Mesenchymal stem cell (in vitro differentiated cells and primary cell): ENCODE results near the gene GOLGA3.

Experiments used
- DNase-seq: peaks from one replicate; pipeline ENCODE4 v3.0.0-alpha.2; 2013
- H2AFZ ChIP-seq: one replicate; pipeline ENCODE4 v1.6.1; 2013; ENCODE audit warnings: low read depth, mild to moderate bottlenecking, control low read depth, inconsistent platforms, low read length, moderate library complexity
- H2AK5ac ChIP-seq: 2 replicates; pipeline ENCODE4 v1.6.1; 2013; ENCODE audit warnings: low read length, moderate library complexity, mild to moderate bottlenecking, inconsistent platforms; ENCODE audit not compliant: severe bottlenecking
- H2BK120ac ChIP-seq: one replicate; pipeline ENCODE4 v1.6.1; 2013; ENCODE audit warnings: low read depth, mild to moderate bottlenecking, inconsistent platforms, low read length, moderate library complexity
- H2BK12ac ChIP-seq, 2 experiments: one replicate each; pipeline ENCODE4 v1.6.1; 2013; ENCODE audit warnings: inconsistent platforms in 2 of 2, low read length in 2 of 2, mild to moderate bottlenecking in 2 of 2, moderate library complexity in 2 of 2, control low read depth in 1 of 2
- H2BK15ac ChIP-seq: one replicate; pipeline ENCODE4 v1.6.1; 2013; ENCODE audit warnings: mild to moderate bottlenecking, low read depth, inconsistent platforms; ENCODE audit not compliant: poor library complexity, severe bottlenecking
- H2BK5ac ChIP-seq: 2 replicates; pipeline ENCODE4 v1.6.1; 2013; ENCODE audit warnings: low read depth, mild to moderate bottlenecking, low read length, control low read depth, inconsistent platforms; ENCODE audit not compliant: poor library complexity, severe bottlenecking
- H3K14ac ChIP-seq, 2 experiments: one replicate each; pipeline ENCODE4 v1.6.1; 2013; ENCODE audit warnings: inconsistent platforms in 2 of 2, low read length in 2 of 2, control low read depth in 1 of 2, mild to moderate bottlenecking in 1 of 2, moderate library complexity in 1 of 2
- H3K18ac ChIP-seq, 2 experiments: one replicate each; pipeline ENCODE4 v1.6.1; 2013; ENCODE audit warnings: inconsistent platforms in 2 of 2, low read length in 2 of 2, control low read depth in 1 of 2, low read depth in 1 of 2, mild to moderate bottlenecking in 1 of 2
- H3K23ac ChIP-seq, 2 experiments: one replicate each; pipeline ENCODE4 v1.6.1; 2013; ENCODE audit warnings: inconsistent platforms in 2 of 2, low read length in 2 of 2, mild to moderate bottlenecking in 2 of 2, moderate library complexity in 2 of 2, control low read depth in 1 of 2
- H3K27ac ChIP-seq: 2 replicates; pipeline ENCODE4 v1.5.1; 2013; ENCODE audit warnings: mild to moderate bottlenecking, moderate library complexity, low read length, control low read depth, inconsistent platforms; ENCODE audit not compliant: poor library complexity, severe bottlenecking
- H3K27me3 ChIP-seq, 2 experiments: 2 replicates each; pipeline versions ENCODE4 v1.6.1 to v1.7.0; 2013; ENCODE audit warnings: low read length in 2 of 2, mild to moderate bottlenecking in 2 of 2, moderate library complexity in 2 of 2, control low read depth in 1 of 2, inconsistent platforms in 1 of 2; ENCODE audit not compliant: control insufficient read depth in 1 of 2, insufficient read depth in 1 of 2
- H3K36me3 ChIP-seq, 2 experiments: 2 replicates each; pipeline versions ENCODE4 v1.6.1 to v1.7.0; 2013; ENCODE audit warnings: low read length in 2 of 2, control low read depth in 1 of 2, inconsistent platforms in 1 of 2, low read depth in 1 of 2, mild to moderate bottlenecking in 1 of 2; ENCODE audit not compliant: insufficient read depth in 2 of 2, control insufficient read depth in 1 of 2
- H3K4ac ChIP-seq, 2 experiments: one replicate each; pipeline ENCODE4 v1.6.1; 2013; ENCODE audit warnings: inconsistent platforms in 2 of 2, low read length in 2 of 2, mild to moderate bottlenecking in 2 of 2, moderate library complexity in 2 of 2, control low read depth in 1 of 2, low read depth in 1 of 2
- H3K4me1 ChIP-seq: 2 replicates; pipeline ENCODE4 v1.6.1; 2013; ENCODE audit warnings: low read depth, low read length, control low read depth; ENCODE audit not compliant: control insufficient read depth, insufficient read depth
- H3K4me2 ChIP-seq: 2 replicates; pipeline ENCODE4 v1.6.1; 2013; ENCODE audit warnings: low read length, mild to moderate bottlenecking, inconsistent platforms; ENCODE audit not compliant: poor library complexity, severe bottlenecking
- H3K4me3 ChIP-seq, 2 experiments: 2 replicates each; pipeline versions ENCODE4 v1.5.1 to v1.7.0; 2013; ENCODE audit warnings: low read length in 2 of 2, mild to moderate bottlenecking in 2 of 2, control low read depth in 1 of 2, low read depth in 1 of 2; ENCODE audit not compliant: insufficient read depth in 1 of 2
- H3K79me1 ChIP-seq: replicated peaks from 2 replicates; pipeline ENCODE4 v1.6.1; 2013; ENCODE audit warnings: mild to moderate bottlenecking, control low read depth, low read length, inconsistent platforms; ENCODE audit not compliant: poor library complexity, severe bottlenecking
- H3K9ac ChIP-seq: 2 replicates; pipeline ENCODE4 v1.7.0; 2013; ENCODE audit warnings: mild to moderate bottlenecking, low read length, moderate library complexity
- H3K9me3 ChIP-seq: 2 replicates; pipeline ENCODE4 v1.7.0; 2013; ENCODE audit warnings: mild to moderate bottlenecking, low read length; ENCODE audit not compliant: control insufficient read depth
- H4K8ac ChIP-seq: one replicate; pipeline ENCODE4 v1.6.1; 2013; ENCODE audit warnings: inconsistent platforms, mild to moderate bottlenecking, low read length, moderate library complexity
- H4K91ac ChIP-seq: one replicate; pipeline ENCODE4 v1.6.1; 2013; ENCODE audit warnings: mild to moderate bottlenecking, low read length, inconsistent platforms
- WGBS: methylation state at CpG from one replicate; pipeline ENCODE4 v1.1.7; 2013; ENCODE audit warnings: mixed read lengths; 5-methylcytosine and 5-hydroxymethylcytosine counted together

Gene GOLGA3

DNA sequence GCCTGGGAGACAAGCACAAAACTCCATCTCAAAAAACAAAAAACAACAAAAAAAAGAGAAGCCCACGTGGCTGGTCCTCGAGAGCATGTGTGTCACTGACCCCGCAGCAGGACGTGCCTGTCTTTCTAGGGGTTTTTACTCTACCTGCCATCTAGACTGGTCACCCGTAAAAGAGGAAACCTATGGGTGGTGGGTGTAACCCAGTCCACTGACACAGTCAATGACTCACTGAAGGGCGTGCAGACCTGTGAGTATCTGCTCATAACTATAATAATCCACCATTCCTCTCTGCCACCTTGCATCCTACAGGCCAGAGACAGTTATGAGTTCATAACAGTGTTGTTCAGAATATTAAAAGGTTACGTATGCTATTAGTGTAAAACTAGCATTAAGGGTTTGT is 4.6 kb downstream of the GOLGA3 start:
- peaks cover 12% of the 10 kb centered on the region for H3K79me1 ChIP-seq
- H3K4me1 ChIP-seq, result peaks cover 15% of the 10 kb centered on the region
- peaks cover 67 to 71% of the 10 kb centered on the region in 2 experiments for H3K36me3 ChIP-seq
- H2BK15ac ChIP-seq, result no peak overlapping the region
- no peak overlapping the region for H3K27ac ChIP-seq
- DNase-seq, result no peak
- H2AK5ac ChIP-seq, result no peak overlapping the region
- 97% methylated on average over 4 of the region's 7 CpGs for WGBS
- H3K23ac ChIP-seq, result no peak overlapping the region
- no peak overlapping the region for H2AFZ ChIP-seq
- H4K8ac ChIP-seq, result no peak overlapping the region
- no peak overlapping the region for H3K4me3 ChIP-seq
- H3K18ac ChIP-seq, result no peak overlapping the region
- no peak overlapping the region for H2BK120ac ChIP-seq
- H3K4ac ChIP-seq, result no peak overlapping the region
- no peak overlapping the region for H2BK5ac ChIP-seq
- no peaks in the 10 kb centered on the region for H3K27me3 ChIP-seq
- no peak overlapping the region for H4K91ac ChIP-seq
- no peak overlapping the region for H2BK12ac ChIP-seq
- H3K14ac ChIP-seq, result no peak overlapping the region
- no peaks in the 10 kb centered on the region for H3K9me3 ChIP-seq
- no peak overlapping the region for H3K9ac ChIP-seq
- no peak overlapping the region for H3K4me2 ChIP-seq

DNA sequence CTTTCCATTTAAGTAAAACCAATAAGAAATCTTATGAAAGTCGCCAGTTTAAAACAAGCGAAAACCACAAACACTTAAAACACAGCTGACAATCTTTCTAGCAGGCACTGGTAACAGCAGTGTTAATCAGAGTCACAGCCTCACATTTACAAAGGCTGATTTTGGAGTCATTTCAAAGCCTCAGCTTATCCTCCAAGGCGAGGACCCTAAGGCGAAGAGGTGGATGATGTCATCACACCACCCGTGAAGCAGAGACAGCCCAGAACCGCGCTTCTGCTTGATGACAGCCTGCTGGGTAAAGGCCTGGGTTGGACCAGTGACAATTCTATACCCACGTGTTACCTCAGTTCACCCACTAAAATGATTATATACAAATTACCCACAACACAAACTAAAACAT is 10.1 kb downstream of the GOLGA3 start:
- WGBS, result 97% methylated on average over 8 of the region's 8 CpGs
- Histone ChIP-seq H2BK15ac (no peak overlapping the region), H3K27ac (no peak overlapping the region), H2BK12ac (no peak overlapping the region), H3K27me3 (no peaks in the 10 kb centered on the region), H3K4me1 (peaks cover 3% of the 10 kb centered on the region), H2BK120ac (no peak overlapping the region), H3K14ac (no peak overlapping the region), H4K91ac (no peak overlapping the region), H3K9me3 (no peaks in the 10 kb centered on the region), H3K4me3 (no peak overlapping the region), H4K8ac (no peak overlapping the region), H3K4me2 (no peak overlapping the region), H3K79me1 (peaks cover 40% of the 10 kb centered on the region), H2BK5ac (no peak overlapping the region), H3K18ac (no peak overlapping the region), H3K4ac (no peak overlapping the region), H3K9ac (no peak overlapping the region), H3K36me3 (peaks cover 77 to 83% of the 10 kb centered on the region in 2 experiments), H3K23ac (no peak overlapping the region), H2AK5ac (no peak overlapping the region), H2AFZ (no peak overlapping the region)
- no peak for DNase-seq

DNA sequence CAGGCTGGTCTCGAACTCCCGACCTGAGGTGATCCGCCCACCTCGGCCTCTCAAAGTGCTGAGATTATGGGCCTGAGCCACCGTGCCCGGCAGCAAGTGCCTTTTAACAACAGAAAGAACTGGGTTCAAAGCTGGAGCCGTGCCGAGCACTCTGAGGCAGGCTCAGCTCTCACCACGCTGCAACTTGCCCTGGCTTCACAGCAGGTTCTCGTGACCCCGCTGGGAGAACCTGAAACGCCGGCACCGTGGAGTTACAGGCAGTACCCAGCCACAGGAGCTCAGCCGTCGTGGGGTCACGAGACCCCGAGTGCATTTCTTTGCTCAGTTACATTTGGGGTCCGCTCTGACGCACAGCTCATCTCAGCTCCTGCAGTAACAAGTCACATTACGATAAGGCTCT is 14.4 kb downstream of the GOLGA3 start:
- WGBS, result 98% methylated on average over 21 of the region's 21 CpGs
- no peak overlapping the region for H3K27ac ChIP-seq

DNA sequence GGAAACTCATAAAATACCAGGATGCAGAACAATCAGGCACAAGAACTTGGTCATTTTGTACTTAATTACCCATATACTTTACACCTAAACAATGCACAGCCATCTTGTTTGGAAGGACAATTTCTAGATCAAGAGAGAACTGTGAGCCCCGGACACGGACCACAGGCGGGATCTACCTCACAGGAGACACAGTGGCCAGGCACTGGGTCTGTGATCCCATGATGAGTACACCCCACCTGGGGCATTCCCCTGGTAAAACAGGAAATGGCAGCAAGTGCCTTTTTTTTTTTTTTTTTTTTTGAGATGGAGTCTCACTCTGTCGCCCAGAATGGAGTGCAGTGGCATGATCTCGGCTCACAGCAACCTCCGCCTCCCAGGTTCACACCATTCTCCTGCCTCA is 15.2 kb downstream of the GOLGA3 start:
- Histone ChIP-seq H4K8ac (no peak overlapping the region), H3K4me3 (no peak overlapping the region), H2AK5ac (no peak overlapping the region), H3K4me1 (no peaks in the 10 kb centered on the region), H3K14ac (no peak overlapping the region), H3K9ac (no peak overlapping the region), H3K27me3 (no peaks in the 10 kb centered on the region), H3K18ac (peak overlapping the region in 1 of 2 experiments; percentile 18), H3K23ac (no peak overlapping the region), H3K9me3 (no peaks in the 10 kb centered on the region), H2BK15ac (no peak overlapping the region), H2BK120ac (no peak overlapping the region), H3K4me2 (no peak overlapping the region), H2AFZ (no peak overlapping the region), H3K4ac (no peak overlapping the region), H2BK12ac (no peak overlapping the region), H3K79me1 (peaks cover 29% of the 10 kb centered on the region), H3K27ac (no peak overlapping the region), H3K36me3 (peaks cover 78 to 84% of the 10 kb centered on the region in 2 experiments), H4K91ac (no peak overlapping the region), H2BK5ac (no peak overlapping the region)
- WGBS, result 94% methylated on average over 3 of the region's 6 CpGs
- DNase-seq, result no peak

More for the DNA sequence above, 14.4 kb downstream of the GOLGA3 start:
- no peak overlapping the region for H2BK15ac ChIP-seq
- H3K14ac ChIP-seq, result no peak overlapping the region
- no peak overlapping the region for H3K9ac ChIP-seq
- peaks cover 32% of the 10 kb centered on the region for H3K79me1 ChIP-seq
- no peaks in the 10 kb centered on the region for H3K9me3 ChIP-seq
- DNase-seq, result no peak
- no peak overlapping the region for H3K23ac ChIP-seq
- H2BK12ac ChIP-seq, result no peak overlapping the region
- no peak overlapping the region for H4K8ac ChIP-seq
- no peak overlapping the region for H3K4me2 ChIP-seq
- H3K36me3 ChIP-seq, result peaks cover 79 to 84% of the 10 kb centered on the region in 2 experiments
- H2AFZ ChIP-seq, result no peak overlapping the region
- H2BK120ac ChIP-seq, result no peak overlapping the region
- H3K4me3 ChIP-seq, result no peak overlapping the region
- H2BK5ac ChIP-seq, result no peak overlapping the region
- H3K18ac ChIP-seq, result no peak overlapping the region
- no peak overlapping the region for H4K91ac ChIP-seq
- H3K27me3 ChIP-seq, result no peaks in the 10 kb centered on the region
- no peak overlapping the region for H3K4ac ChIP-seq
- no peak overlapping the region for H2AK5ac ChIP-seq
- H3K4me1 ChIP-seq, result no peaks in the 10 kb centered on the region
